GF-D8 (cell line): Measurements from ENCODE around the gene SLC14A1.

Source experiments
- DNase-seq: peaks from one replicate; lab custom pipeline; 2025; lab: John Stamatoyannopoulos, UW

SLC14A1 gene

DNA sequence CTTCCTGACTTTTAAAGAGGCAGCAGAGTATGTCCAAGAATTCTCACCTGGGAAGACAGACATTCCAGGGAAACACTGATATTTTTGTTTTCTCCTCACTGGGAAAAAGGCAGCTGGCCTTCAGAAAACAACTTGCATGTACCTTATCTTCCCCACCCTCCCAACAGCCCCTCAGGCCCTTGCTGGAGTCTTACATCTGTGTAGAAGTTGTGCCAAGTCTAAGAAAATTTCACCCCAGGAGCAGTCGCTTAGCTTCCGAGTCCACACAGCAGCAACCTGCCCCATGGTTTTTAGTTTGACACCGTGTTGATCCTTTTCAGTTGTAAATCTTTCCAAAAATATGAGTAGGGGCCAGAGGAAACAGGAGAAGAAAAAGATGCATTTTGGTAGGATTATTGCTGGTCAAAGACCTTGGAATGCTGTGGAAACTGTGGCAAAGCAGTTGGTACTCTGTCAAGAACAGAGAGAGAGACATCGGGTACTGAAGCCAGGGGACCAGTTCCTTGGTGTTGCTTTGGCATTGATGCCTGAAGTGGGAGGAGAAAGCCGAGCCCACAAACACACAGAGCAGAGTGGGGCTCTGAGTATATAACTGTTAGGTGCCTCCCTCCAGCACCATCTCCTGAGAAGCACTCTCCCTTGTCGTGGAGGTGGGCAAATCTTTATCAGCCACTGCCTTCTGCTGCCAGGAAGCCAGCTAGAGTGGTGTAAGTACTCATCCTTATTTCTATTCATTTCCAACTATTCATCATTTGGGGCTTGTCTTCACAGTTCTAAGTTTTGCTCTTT, at the start of gene SLC14A1:
Gene SLC14A1, plus strand, starts transcription at position 615 of the 789 bp plus-strand sequence. CDS start 6,140 bp downstream, outside the sequence.
- no peak for DNase-seq

DNA sequence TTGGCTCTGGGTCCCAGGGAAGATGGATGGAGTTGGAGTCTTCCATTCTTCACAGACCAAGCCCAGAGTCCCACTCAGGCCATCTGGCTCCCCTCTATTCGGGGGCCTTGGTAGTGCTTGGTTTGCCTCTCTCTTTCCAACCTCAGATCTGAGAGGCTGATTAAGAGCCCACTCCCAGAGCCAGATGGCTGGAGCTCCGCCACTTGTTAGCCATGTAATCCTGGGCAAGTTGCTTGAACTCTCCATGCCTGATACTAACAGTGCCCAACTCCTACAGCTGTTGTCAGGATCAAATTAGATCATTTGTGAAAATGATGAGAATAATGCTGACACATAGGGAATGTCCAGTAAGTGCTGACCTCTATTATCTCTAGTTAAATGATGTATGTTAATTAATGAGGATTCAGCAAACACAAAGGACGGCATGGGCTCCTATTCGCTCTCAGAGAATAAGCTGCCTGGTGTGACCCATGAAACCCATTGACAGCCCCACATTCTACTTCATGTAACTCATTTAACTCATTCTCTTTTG, 46.6 kb upstream of the SLC14A1 start:
- no peak for DNase-seq

DNA sequence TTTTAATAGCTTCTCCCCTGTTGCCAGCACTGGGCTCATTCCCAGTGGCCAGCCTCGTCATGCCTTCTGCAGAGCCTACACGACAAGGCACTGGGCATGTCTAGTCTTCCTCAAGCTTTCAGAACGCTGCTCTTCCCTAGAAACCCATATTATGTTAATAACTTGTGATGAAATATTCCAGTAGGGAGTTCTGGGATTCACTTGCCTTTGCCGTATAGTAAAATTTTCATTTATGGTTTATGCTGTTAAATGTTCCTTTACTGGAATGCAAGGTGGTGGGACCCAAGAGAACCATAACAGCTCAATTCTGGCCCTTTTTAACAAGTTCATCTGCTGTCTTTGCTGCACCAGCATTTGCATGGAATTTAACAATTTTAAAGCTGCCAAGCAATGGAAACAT, 45.5 kb upstream of the SLC14A1 start:
- DNase-seq = no peak

DNA sequence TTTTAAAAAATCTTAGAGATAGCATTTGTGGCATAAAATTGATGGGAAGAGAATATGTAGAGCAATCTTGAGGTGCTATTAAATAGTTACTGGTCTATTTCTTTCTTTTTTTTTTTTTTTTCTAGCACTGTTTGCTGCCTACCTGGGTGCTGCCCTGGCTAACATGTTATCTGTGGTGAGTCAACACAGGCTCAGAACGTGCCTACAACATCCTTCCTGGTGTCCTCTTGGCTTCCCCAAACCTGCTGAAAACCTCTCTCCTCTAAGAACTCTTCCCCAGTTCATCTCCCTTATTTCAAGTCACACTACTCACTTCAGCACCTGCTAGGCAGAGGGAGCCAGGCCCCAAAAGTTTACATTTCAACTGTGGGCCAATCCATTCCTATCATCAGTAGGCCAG, 45.1 kb upstream of the SLC14A1 start:
- DNase-seq = no peak

DNA sequence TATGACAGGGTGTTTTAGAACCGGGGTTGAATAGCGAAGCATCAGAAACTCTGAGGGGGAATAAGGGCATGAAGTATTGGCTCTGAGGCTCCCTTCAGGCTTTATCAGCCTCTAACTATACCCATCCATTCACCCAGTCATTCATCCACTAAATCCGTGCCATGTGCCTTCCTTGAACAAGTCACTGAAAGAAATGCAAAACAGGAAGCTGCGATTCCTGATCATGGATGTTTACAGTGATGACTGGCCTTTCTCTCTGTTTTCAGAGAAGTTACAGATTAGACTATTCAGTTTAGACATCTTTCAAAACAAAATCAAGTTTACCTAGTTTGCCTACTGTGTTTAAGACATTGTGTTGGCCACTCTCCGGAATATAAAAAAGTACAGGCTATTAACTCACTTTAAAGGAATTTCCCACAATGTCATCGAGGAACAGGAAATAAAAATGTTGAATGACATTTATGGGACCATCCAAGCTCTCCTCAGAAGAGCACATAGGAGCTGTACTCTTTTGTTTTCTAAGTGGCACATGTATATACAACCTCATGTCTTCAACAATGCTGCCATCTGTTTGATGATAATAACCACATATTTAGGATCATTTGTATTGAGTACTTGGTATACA, 43.8 kb upstream of the SLC14A1 start:
- DNase-seq = no peak

DNA sequence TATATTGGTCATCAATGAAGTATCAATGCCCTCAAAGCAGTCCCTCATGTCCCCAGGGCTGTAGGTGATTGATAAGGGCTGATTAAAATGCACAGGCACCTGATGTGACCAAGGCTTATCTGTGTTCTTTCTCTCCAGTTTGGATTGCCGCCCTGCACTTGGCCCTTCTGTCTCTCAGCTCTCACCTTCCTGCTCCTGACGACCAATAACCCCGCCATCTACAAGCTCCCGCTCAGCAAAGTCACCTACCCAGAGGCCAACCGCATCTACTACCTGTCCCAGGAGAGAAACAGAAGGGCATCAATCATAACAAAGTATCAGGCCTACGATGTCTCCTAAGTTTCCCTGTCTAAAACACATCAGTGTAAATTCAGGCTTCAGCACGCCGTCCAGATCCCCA, 41.8 kb upstream of the SLC14A1 start:
- no peak for DNase-seq

DNA sequence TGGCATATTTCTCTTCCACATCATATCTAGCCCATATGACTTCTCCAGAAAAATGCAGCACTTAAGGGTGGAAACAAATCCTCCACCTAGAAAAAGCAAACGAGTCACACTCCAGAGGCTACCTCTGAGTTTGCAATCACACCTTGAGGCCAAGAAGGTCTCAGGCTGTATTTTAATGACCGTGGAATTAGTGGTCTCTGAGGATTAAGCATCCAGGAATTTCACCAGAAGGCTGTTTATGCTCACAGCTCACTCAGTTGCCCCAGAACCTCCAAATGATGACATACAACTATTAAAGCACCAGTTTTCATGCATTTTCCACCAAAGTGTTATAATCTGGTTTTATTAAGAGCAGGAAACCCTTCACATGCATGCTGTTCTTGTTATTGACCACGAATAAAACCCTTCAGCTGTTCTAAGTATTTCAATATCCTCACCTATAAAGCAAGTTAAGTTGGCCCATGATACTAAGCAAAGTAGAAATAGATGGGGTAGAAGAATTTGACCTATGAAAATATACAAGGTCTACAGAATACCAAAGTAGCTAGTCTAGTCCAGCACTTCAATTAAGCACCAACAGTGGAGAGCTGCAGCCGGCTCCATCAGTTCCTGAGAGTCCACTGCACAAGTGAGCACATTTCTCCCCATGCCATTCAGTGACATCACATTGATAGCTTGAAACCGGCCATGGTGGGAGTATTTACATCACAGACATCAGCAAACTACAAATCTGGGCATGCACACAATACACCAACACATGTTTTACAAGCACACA, 39.5 kb upstream of the SLC14A1 start:
- DNase-seq = no peak

DNA sequence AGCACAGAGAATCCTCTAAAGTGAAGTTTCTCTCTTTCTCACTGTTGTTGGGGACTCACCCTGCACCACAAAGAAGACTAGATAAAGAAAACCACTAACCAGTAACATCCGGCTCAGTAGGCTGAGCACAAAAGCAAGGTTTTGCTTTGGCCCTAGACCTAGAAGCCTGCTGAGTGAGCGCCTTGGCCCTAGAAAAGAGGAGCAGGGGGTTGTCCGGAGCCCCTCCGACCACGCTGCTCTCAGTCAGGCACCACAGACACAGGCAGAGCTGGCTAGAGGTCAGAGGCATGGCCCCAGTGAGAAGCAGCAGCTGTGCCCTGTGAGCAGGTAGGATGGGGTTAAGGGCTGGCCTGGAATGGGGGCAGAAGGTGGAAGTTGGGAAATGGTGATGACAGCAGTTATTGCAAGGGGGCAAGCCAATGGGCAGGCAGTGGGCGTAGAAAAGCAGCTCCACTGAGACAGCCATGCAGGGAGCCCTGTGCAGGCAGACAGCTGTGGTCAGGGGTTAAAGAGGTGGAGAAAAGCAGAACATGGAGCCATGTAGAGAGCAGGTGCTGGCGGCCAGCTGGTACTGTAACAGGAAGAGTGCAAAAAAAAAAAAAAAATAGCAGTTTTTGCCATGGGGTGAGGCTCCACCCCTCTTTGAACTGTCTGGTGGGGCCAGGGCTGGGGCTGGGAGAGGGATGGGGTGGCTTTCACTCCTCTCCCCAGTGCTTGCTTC, 36.9 kb upstream of the SLC14A1 start:
- peak; percentile 100 for DNase-seq

DNA sequence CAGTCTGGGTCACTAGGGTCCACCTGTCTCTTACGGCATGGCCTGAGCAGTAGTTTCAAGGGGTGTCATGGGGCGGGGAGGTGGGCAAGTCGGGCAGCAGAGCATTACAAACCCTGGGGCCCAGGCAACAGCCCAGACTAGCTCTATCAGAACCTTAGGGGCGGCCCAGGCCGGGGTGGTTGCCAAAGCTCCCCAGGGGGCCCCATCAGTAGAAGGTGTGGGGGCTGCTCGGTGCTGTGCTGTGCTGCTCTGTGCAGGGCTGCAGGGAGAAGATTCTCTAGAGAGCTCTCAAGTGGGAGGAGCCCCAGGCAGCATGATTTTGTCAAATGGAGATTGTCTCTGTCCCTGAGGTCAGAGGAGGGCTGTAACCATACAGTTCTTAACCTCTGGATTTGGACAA, 36.4 kb upstream of the SLC14A1 start:
- peak; percentile 69 for DNase-seq

DNA sequence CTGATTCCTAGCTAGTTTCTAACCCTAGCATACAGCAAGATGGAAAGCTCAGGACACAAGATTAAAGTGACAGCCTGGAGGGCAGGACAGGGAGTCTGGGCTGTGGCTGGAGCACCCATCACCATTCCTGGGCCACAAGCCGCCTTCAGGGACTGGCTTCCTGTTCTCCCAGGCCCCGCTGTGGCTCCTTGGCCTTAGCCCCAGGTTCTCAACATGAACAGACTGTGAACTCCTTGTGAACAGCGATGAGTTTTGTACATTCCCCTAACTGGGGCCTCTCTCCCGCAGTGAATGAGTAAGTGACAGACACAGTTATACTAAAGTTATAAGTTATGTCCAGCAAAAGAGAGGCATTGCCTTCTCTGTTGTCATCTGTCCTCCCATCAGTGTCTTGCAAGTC, 35.9 kb upstream of the SLC14A1 start:
- DNase-seq = no peak

DNA sequence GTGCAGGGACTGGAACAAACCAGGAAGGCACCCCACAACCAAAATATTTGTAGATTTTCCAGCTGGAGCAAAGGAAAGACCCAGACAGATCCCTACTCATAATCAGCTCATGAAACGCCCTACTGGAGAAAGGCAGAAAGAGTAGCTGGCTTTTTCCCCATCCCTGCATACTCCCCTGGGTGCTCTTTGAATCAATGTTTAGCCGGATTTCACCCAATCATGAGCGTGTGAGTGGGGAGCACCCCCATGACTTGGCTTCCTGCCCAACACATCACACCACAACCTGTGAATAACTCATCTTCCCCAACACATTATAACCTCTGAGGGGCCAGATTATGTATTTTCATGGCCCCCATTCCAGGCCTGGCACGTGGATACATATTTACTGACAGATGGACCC, 35.1 kb upstream of the SLC14A1 start:
- no peak for DNase-seq

DNA sequence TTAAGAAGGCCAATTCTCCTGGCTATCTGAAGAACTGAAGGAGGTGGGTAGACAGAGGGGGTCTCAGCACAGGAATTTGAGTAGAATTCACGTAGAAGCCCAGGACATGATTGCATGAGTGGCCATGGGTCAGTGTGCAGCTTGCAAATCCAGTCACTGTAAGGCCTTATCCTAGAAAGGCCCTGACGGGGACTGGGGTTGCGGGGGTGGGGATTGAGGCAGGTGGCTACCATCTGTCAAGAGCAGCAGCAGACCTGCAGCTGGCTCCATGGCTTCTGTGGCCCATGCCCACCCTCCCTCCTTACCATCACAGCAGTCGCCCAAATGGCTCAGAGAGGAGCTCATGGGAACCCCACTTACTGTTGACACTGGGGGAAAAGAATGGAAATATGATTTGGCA, 34.6 kb upstream of the SLC14A1 start:
- no peak for DNase-seq

DNA sequence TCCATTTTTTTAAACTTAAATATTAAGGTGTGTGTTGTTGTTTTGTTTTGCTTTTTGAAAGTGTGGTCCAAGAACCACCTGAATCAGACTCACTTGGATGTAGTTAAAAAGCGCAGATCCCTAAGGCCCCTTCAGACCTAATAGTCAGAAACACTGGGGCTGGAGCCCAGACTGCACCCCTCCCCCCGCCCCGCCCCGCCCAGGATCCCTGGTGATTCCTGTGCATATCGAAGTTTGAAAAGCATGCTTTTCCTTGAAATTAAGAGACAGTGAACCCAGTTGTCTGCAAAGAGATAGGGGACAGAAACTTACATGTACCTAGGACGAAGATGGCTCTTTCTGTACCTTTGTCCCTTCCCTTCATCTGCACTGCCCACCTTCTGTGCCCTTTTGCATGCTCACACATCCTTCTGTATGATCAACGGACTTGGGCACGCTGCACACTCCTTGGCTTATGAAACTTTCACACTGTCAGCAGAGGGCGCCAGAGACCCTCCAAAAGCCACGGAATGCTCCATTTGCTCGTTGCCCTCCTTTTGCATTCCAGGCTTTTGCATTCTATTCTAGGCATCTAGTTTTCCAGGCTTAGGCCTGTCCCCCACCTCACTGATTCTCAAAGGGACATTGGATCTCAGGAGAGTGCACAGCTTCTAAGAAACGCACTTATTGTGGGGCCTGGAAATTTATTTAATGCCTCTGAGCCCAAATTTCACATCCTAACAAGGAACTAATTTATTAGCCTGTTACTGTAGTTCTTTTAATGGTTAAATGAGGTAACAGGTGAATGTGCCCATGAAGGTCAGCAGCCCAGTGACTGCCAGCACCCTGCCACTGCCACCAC, 32.8 kb upstream of the SLC14A1 start:
- peak; percentile 55 for DNase-seq

DNA sequence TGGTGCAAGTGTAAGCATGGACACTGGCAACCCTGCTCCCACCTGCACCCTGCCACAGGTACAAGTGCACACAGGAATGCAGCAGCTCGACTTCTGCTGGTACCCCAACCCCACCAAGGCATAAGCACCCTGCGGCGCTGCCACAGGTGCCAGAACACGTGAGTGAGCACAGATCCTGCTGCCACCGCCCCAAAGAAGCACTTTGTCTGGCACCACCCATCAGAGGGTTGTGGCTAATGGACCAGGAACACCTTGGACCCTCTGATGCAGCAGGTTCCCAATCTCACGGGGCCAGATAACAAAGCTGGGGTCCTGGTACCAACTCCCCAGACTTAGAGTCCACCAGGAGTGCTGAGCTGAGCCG, 32.2 kb upstream of the SLC14A1 start:
- DNase-seq = no peak

DNA sequence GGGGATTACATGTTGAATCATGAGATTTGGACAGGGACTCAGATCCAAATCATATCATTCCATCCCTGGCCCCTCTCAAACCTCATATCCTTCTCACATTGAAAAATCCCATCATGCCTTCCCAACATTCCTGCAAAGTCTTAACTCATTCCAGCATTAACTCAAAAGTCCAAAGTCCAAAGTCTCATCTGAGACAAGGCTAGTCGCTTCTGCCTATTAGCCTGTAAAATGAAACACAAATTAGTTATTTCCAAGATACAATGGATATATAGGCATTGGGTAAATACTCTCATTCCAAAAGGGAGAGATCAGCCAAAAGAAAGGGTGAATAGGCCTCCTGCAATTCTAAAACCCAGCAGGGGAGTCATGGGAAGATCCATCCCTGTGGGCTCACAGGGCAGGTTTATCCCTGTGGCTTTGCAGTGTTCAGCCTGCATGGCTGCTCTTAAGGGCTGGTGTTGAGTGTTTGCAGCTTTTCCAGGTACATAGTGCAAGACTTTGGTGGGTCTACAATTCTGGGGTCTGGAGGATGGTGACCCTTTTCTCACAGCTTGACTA, 21.2 kb upstream of the SLC14A1 start:
- no peak for DNase-seq

DNA sequence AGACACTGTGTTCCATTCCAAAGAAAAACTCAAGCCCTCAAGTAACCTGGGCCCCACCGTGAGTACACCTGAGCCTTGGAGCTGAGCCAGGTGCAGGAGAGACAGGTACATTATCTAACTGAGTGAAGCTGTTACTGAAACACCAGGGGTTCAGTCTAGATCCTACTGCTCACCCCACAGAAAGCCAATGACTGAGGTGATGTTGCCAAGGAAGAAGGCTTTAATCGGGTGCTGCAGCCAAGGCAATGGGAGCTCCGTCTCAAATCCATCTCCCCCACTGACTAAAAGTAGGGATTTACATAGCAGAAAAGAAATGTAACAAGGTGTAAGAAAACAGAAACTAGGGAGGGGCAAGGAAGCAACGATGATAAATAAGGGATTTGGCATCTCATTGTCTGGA, 15.2 kb upstream of the SLC14A1 start:
- DNase-seq = no peak

DNA sequence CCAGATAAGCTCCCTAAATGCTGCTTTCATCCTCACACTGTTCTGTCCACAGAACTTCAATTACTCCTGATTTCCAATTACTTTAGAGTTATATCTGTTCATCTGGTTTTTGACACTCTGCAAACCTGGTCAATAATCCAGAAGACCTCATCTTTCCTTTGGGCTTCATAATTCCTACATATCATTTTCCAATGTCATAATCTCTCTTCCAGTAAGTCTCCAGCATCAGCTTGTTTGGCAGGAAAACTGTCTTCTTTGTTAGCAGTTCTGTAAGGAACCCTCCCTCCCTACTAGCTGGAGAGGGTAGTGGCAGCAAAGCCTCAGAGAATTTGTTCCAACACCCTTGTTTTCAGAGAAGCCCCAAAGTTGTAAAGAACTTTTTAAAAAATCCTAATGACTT, 11.9 kb upstream of the SLC14A1 start:
- DNase-seq = no peak

DNA sequence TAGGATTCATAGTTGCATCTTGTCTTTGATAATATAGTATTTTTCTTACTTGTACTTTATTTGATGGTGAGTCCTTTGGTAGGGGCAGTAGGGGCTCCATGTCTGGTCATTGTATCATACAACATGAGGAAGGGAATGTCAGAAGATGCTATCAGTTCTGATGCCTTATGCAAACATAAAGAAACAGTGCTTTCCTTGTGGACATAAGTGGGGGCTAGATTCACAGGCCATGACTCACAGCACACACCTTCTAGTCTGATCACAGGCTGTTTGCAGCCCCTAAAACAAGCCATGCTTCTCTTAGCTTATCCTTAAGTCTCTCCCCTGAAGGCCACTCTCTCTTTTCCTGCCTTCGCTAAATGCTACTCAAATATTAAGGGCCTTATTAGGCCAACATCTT, 10.7 kb upstream of the SLC14A1 start:
- DNase-seq = no peak

DNA sequence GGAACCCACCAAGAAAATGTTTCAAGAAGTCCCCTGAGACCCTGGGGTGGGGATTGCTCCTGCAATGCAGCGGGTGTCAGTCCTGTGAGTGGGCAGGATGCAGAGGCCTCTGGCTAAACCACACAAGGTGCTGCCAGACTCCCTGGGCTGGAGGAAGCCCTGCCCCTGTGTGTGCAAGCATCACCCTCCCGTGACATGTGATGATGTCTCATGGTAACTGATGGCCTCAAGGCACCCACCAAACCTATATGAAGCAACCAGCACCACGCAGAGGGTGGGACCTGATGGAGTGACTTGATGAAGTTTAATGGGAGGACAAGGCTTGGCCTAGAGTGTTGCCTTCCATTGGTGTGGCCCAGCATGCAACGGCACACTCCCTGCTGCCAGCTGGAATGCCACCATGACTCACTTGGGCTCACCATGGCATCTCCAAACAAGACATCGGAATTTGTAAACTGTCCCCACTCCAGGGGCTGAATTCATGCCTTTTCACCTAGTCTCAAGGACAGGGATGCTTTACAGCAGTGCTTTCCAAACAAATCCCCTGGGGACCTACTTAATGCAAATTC, 8.7 kb upstream of the SLC14A1 start:
- DNase-seq = no peak

DNA sequence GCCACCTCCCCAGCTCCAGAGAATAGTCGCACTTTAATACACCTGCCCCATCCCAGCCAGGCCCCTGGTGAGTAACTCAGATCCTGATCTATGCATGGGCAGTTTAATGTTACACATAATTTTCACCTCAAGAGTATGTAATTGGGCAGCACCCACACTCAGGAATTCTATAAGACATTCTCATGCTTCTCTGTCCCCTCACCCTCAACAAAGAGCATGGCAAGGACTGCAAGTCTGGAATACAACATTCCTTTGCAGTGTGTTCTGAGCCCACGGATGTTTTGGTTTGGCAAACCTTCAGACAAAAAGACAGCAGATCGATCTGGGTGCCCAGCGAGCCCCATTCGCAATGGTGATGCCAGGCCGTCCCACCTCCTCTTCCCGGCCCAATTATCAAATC, 4.9 kb upstream of the SLC14A1 start:
- DNase-seq = no peak

DNA sequence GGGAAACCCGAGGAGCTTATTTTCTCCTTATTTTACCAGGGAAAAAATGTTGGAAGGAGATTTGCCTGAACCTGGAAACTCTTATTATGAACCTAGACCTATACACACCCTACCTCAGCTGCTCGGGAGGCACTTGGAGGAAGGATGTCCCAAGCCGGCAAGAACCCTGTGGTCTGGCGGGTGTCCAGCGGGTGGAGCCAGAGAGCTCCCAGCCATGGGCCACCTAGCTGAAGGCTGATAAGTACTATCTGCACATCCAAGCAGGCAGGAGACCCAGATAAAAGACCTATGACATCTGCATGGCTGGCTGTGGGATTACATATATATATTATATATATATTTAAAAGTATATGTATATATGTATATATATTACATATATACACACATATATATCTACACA, 1.1 kb upstream of the SLC14A1 start:
- peak; percentile 58 for DNase-seq
